ENCODE results near the gene IPO13.

GRCh38 chr1:43987159-43987902 is 40.6 kb downstream of the IPO13 start:
- TF ChIP-seq CTCF (IDR thresholded peaks at IDR 0.05) (no peak), EP300 (IDR thresholded peaks at IDR 0.05; ENCODE audit: low read depth) (no peak)

All from transverse colon (tissue), 3 donors.